Kidney (tissue), 14 donors: ENCODE results near the gene KIAA1755. TPM values are rescaled to one million over a fixed set of nuclear protein-coding genes. Genes with fewer than 3 reads are reported as not detected.
A peak's percentile ranks its signal among the peaks of the same experiment; 100 is the strongest.

Experiments
- DNase-seq, 5 donors: peaks; one replicate each; pipeline ENCODE4 v3.0.0-alpha.2; 2013 to 2020
- FAIRE-seq: peaks from 2 replicates; lab custom pipeline; 2012; peaks lifted over from hg19 to GRCh38; lab: Jason Lieb, UNC
- H3K27ac ChIP-seq, 2 donors: one replicate each; pipeline ENCODE4 v1.7.0; 2013; ENCODE audit warnings: low read depth in 2 of 2, low read length in 2 of 2, inconsistent platforms in 1 of 2
- H3K27me3 ChIP-seq: one replicate; pipeline ENCODE4 v1.7.1; 2013; ENCODE audit warnings: low read length, inconsistent platforms; ENCODE audit not compliant: control insufficient read depth, insufficient read depth
- H3K36me3 ChIP-seq, 3 donors: one replicate each; pipeline versions ENCODE4 v1.7.0 to v1.7.1; 2013; ENCODE audit warnings: low read length in 3 of 3, control low read depth in 1 of 3, inconsistent platforms in 1 of 3; ENCODE audit not compliant: insufficient read depth in 3 of 3, control insufficient read depth in 2 of 3
- H3K4me1 ChIP-seq, 3 donors: one replicate each; pipeline versions ENCODE4 v1.7.0 to v1.7.1; 2013; ENCODE audit warnings: low read length in 3 of 3, inconsistent platforms in 1 of 3, low read depth in 1 of 3; ENCODE audit not compliant: control insufficient read depth in 2 of 3, insufficient read depth in 2 of 3
- H3K4me3 ChIP-seq, 3 donors: one replicate each; pipeline versions ENCODE4 v1.7.0 to v1.8.1; 2013; ENCODE audit warnings: low read length in 3 of 3, control low read depth in 1 of 3, inconsistent platforms in 1 of 3
- H3K9ac ChIP-seq, 3 donors: one replicate each; pipeline versions ENCODE4 v1.7.0 to v1.7.1; 2013; ENCODE audit warnings: low read length in 3 of 3, control low read depth in 1 of 3, inconsistent platforms in 1 of 3
- H3K9me3 ChIP-seq, 3 donors: one replicate each; pipeline versions ENCODE4 v1.7.0 to v1.7.1; 2013; ENCODE audit warnings: low read length in 3 of 3, control low read depth in 1 of 3, inconsistent platforms in 1 of 3; ENCODE audit not compliant: control insufficient read depth in 2 of 3, insufficient read depth in 1 of 3
- intact Hi-C: fragments of 100-400 bp; cut with DNase I; formaldehyde crosslinking; loops from one replicate; pipeline ENCODE4 v1.11.1; 2022
- polyA plus RNA-seq: library from polyadenylated mRNA; stranded (reverse); fragments of 350-450 nt; fragmentation: Illumina TruSeq; extraction: RNeasy Lipid Tissue Mini Kit (QIAGEN cat#74804); gene quantifications from one replicate; pipeline ENCODE4 v1.2.3, GENCODE V29; 2014; ENCODE audit warnings: low read depth, low replicate concordance; ENCODE audit not compliant: insufficient read depth
- total RNA-seq: library from RNA; stranded (reverse); fragmentation: NEBNext Ultra II Directional; extraction: Animal tissue kit (Norgen Biotek cat#: 25700); gene quantifications from one replicate; pipeline ENCODE4 v1.2.1, GENCODE V29; 2021
- TF ChIP-seq, protein P1 (sequence below): IDR thresholded peaks from 3 replicates; pipeline ENCODE4 v1.5.1; 2012; ENCODE audit warnings: mild to moderate bottlenecking, moderate library complexity, borderline replicate concordance; ENCODE audit not compliant: insufficient read depth; ENCODE audit errors: extremely low read depth
- donor health status: control.
- donor health status: control.
- donor health status: control.
- donor health status: control.
- donor health status: control.
- donor health status: DM: yes; HTN: yes; CAD: no.
- donor health status: Normal renal cell carcinoma (clear cell type).

Gene KIAA1755
- total and polyA plus RNA-seq, 2 donors from 2014 or later, result 1.5 to 5.1 TPM

DNA sequence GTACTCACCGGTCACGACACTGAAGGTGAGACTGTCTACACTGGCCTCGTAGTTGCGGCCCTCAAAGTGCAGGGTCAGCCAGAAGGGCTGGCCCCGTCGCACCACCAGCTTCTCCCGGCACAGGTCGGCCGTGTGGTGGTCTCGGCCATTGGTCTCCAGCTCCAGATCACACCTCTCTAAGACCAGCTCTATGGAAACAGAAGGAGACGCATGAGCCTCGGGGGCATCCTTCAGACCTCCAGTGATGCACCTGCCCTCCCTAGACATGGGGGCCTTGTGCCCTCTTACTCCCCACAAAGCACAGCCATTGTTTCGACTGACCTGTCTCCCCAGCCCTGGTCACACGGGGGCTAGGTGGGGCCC is 99.1 kb downstream of the KIAA1755 start:
- intact Hi-C loops, result loop anchor here (10.0 kb wide), 1 partner anchor 87 kb away; no protein-coding TSS in a partner anchor
- FAIRE-seq (no peak), DNase-seq (peak in 1 of 5 donors; percentile 57)
- Histone ChIP-seq H3K27me3 (no peaks in the 10 kb centered on the region), H3K4me3 (no peak overlapping the region), H3K9me3 (no peaks in the 10 kb centered on the region), H3K4me1 (peaks cover 0 to 20% (median 15%) of the 10 kb centered on the region in 3 donors), H3K36me3 (no peaks in the 10 kb centered on the region), H3K9ac (no peak overlapping the region), H3K27ac (no peak overlapping the region)
- TF ChIP-seq, protein P1, sequence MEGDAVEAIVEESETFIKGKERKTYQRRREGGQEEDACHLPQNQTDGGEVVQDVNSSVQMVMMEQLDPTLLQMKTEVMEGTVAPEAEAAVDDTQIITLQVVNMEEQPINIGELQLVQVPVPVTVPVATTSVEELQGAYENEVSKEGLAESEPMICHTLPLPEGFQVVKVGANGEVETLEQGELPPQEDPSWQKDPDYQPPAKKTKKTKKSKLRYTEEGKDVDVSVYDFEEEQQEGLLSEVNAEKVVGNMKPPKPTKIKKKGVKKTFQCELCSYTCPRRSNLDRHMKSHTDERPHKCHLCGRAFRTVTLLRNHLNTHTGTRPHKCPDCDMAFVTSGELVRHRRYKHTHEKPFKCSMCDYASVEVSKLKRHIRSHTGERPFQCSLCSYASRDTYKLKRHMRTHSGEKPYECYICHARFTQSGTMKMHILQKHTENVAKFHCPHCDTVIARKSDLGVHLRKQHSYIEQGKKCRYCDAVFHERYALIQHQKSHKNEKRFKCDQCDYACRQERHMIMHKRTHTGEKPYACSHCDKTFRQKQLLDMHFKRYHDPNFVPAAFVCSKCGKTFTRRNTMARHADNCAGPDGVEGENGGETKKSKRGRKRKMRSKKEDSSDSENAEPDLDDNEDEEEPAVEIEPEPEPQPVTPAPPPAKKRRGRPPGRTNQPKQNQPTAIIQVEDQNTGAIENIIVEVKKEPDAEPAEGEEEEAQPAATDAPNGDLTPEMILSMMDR, result no peak

Other genes starting within 250 kb of the KIAA1755 start
- 19.5 TPM for gene TTI1, start 227.3 kb downstream of the KIAA1755 start, total RNA-seq
- gene TTI1, start 227.3 kb downstream of the KIAA1755 start, polyA plus RNA-seq, result 8.6 TPM
- gene RPRD1B, start 227.0 kb downstream of the KIAA1755 start, total RNA-seq, result 34.4 TPM
- gene RPRD1B, start 227.0 kb downstream of the KIAA1755 start, polyA plus RNA-seq, result 13.4 TPM
- 611 TPM for gene TGM2, start 95.5 kb downstream of the KIAA1755 start, total RNA-seq
- 44.6 TPM for gene TGM2, start 95.5 kb downstream of the KIAA1755 start, polyA plus RNA-seq
- gene BPI, start 43.4 kb upstream of the KIAA1755 start, total RNA-seq, result 0.16 TPM
- gene BPI, start 43.4 kb upstream of the KIAA1755 start, polyA plus RNA-seq, result 1.5 TPM
- 2.3 TPM for gene LBP, start 85.7 kb upstream of the KIAA1755 start, total RNA-seq
- 1.2 TPM for gene LBP, start 85.7 kb upstream of the KIAA1755 start, polyA plus RNA-seq
- 33.2 TPM for gene SNHG17, start 174.6 kb upstream of the KIAA1755 start, total RNA-seq
- gene SNHG17, start 174.6 kb upstream of the KIAA1755 start, polyA plus RNA-seq, result 19.7 TPM
- gene RALGAPB, start 212.1 kb upstream of the KIAA1755 start, total RNA-seq, result 43.3 TPM
- gene RALGAPB, start 212.1 kb upstream of the KIAA1755 start, polyA plus RNA-seq, result 9.4 TPM